Activated T-cell treated with anti-CD3 and anti-CD28 coated beads for 1 hour (primary cell): ENCODE results near the gene PLEKHJ1.

Source experiments
- DNase-seq: peaks from one replicate; pipeline ENCODE4 v3.0.0-alpha.2; 2020; ENCODE audit warnings: low read depth

PLEKHJ1 gene

DNA sequence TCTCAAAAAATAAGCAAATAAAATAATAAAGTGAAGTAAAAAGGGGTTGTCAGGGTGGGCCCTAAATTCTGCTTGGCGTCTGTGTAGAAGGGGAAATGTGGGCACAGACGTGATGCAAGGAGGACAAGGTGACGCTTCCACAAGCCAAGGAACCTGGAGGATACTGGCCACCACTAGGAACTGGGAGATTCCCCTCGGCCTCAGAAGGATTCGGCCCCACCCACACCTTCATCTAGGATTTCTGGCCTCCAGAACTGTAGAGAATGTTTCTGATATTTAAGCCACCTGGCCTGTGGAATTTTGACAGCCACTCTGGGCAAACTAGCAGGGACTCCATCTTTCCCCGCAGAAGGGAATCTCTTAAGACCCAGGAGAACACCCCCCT is 1.1 kb downstream of the PLEKHJ1 start:
- no peak for DNase-seq

DNA sequence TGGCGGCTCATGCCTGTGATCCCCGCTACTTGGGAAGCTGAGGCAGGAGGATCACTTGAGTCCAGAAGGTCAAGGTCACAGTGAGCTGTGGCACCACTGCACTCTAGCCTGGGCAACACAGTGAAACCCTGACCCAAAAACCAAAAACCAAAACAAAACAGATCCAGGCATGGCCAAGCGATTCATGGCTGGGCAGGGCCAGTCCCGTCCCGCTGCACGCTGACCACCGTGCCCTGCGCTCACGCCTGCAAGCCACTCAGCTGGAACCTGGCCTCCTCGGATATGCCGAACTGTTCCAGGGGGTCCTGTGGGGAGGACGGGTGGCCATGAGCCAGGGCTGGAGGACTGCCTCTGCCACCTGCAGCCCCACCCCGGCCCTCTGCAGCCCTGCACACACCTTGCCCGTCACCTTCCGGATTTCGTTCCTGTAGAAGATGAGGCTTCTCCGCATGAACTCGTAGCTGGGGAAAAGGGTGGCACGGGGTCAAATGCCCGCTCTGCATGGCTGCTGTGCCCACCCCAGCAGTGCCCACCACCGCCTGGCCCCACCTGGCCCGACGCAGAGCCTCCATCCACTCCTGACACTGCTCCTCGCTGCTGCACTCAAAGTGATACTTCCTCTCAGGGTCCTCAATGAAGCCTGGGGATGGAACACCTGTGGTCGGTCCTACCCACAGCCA is 2.4 kb downstream of the PLEKHJ1 start:
- DNase-seq = no peak

DNA sequence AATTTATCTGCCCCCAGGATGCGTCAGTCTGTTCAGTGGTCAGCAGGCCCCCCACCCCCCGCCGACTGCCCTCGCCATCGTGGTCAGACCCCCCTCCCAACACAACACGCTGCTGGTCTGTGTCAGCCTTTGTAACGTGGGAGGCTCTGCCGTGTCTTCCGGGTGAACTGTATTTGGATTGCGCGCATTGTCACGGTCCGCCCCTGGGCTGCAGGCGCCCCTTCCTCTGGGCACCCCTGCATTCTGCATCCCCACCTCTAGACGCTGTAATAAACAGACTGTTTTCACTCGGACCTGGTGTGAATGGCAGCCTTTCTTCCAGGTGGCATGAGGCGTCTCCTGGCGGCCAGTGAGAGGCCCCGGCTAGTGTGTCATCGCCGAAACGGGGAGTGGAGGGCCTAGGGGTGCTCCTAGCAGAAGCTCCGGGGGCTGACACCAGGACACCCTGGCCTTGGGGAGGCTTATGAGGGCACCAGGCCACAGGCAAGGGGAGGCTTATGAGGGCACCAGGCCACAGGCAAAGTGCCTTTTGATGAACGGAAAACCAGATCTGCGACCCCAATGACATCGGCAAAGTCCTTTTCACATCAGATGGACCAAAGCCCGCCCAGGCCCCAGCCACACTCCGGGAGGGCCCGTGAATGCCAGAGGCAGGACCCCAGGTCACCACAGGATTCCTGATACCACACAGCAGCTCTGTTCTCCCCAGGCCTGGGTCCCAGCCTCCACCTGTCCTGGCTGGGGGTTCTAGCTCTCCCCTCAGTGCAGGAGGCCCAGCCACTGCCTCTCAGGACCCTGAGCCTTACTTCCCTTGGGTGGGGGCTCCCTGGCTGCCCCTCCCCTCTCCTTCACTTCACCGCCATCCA is 3.6 kb downstream of the PLEKHJ1 start:
- no peak for DNase-seq

DNA sequence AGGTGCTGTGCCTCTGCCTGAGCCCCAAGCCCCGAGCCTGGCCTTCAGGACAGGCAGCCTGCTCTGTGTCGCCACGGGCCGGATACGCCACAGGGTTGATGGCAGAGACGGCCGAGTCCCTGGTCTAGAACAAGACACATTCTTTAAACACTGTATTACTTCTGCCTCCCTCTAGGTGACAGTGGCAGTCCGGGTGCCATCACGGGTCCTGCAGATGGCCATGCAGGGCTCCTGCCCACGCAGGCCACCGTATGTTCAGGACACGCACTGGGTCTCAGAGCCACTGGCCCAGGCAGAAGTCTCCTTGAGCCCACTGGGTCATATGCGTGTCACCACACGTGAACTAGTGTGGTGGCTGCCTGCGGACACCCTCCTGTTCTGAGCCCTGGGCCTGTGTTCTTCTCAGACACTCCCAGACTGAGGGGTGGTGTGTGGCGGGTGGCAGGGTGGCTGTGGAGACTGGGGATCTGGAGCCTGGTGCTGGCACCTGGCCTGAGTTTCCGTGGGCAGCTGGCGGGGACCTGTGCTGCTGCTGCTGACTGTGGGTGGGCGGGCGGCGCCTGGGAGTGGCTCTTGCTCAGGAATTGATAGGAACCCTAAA is 4.4 kb downstream of the PLEKHJ1 start:
- no peak for DNase-seq

DNA sequence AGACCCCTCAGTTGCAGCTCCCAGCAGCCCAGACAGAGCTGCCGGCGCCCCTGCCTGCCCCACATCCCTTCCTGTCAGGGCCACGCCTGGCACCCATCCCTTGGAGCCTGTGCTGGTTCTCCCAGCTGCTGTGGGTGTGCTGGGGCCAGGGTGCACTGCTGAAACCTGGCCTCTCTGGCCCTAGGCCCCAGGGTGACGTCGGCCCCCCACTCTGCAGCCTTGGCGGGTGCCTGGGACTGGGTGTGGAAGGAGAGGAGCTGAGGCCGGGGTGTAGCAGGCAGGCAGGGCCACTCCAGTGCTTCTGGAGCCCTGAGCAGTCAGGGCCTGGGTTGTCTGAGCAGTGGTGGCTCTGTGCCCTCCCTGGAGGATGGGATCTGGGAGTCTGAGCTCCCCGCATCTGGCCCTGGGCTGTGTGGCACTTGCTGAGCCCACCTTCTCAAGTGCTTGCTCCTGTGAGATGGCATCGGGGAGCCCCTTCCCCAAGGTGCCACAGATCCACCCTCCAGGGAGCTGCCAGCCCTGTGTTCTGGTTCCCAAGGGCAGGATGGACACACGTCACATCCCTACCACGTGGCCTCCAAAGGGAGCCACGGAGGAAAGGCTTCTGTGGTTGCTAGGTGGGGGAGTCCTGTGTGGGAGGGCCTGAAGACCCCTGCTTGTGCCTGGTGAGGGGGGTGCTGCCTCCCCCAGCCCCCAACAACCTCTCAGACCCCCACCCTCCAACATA is 5.2 kb downstream of the PLEKHJ1 start:
- no peak for DNase-seq

DNA sequence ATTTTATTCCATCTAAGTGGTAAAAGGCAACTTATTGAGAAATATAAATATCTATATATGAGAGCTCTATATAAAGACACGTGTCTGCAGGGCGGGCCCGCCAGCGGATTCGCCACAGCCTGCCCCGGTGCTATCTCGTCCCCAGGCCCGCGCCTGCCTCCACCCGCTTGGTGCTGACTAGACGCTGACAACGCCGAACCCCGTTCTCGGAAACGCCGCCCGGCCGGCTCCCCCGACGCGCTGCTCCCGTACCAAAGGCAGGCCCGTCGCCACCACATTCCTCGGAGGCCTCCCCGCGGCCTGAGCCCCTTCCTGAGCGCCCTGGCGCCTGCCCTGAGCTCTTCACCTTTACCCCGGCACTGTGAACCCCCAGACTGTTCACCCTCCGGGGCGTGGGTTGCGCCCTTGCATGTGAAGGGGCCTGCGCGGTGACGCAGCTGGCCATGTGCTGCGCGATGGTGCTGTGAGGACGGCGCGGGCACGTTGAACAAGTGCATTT is 6.0 kb downstream of the PLEKHJ1 start:
- no peak for DNase-seq

DNA sequence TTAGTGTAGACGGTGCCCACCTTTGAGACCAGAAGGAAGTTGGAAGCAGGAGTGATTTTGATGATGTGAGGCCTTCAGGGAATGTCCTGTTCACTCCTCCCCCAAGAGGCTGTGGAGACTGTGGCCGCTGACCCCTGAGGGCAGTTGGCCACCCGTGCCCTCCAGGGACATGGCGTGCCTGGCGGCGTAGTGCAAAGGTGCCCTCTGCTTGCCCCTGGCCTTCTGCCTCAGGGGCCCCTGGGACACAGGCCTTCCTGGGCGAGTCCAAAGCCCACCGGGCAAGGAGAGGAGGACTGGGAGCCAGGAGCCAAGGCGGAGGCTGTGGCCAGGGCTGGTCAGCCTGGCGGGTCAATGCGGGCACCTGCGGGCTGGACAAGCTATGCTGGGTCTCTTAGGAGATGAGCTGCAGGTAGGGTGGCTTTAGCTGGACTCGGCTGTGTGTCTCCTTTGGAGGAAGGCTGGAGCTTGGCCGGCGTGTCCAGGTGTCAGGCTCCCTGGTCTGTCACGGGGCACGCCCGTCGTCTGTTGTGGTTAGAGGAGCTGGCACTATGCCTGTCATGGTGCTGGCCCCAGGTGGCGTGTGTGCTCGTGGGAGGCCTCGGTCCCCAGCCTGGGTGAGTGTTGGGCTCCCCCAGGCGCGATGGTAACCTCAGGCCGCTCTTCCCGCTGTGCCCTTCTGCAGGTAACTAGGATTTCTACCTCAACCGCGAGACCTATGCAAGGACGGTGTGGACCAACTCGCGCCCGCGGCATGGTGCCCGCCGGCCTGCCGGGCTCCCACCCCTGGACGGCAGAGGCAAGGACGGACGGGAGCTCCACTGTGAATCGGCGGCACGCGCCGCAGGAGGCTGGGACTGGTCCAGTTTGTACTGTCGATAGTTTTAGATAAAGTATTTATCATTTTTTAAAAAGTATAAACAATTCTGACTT is 6.8 kb downstream of the PLEKHJ1 start:
- no peak for DNase-seq

DNA sequence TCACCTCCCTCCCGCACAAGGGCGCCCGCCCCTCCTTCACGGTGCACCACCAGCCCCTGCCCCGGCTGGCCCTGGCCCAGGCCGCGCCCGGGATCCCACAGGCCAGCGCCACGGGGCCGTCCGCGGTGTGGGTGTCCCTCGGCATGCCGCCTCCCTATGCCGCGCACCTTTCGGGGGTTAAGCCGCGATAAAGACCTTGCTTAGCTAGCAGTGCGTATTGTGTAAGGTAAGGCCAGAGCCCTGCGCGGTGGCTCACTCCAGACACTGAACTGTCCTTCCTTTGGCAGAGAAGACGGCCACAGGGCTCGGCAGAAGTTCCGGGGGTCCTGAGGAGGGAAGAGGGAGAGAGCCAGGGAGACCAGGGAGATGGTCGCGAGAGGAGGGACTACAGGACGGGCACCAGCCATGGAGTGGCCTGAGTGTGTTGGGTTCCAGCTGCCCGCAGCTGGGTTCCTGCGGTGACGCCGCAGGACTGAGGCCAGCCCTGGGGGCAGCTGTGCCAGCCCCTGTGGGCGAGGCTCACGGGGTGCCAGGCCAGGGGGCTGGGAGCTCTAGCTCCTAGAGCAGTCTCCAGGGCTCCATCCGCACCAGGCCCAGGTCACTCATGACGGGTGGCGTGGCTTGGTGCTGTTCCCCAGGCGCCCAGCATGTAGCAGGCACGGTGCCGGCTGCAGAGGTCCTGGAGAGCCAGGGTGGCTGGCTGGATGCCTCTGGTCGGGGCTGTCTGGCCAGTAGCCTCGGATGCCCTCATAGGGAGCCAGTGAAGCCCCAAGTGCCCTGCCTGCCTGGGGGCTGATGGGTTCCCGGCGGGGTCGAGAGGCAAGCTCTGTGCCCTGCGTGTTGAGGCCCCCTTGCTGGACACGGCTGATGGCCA is 7.7 kb downstream of the PLEKHJ1 start:
- DNase-seq = no peak

DNA sequence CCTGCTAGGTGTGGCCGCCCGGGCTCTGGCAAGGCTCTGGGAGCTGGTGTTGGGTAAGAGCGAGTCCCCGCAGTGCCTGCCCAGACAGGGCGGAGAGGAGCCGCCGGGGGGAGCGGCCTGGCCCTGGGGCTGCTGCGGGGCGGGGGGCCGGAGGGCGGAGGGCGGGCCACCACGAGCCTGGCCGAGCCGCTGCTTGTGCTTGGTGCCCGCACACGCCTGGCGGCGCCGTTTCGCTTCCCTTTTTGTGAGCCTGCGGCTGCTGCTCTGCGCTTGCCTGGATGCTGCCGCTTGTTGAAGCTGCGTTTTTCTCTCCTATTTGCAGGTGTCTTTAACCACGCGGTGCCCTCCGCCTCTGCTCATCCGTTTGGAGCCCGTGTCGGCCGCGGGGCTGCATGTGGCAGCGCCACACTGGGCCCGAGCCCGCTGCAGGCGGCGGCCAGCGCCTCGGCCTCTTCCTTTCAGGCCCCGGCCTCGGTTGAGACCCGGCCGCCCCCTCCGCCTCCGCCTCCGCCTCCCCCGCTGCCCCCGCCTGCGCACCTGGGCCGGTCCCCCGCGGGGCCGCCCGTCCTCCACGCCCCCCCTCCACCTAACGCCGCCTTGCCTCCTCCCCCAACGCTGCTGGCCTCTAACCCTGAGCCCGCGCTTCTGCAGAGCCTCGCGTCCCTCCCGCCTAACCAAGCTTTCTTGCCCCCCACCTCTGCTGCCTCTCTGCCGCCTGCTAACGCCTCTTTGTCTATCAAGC is 8.5 kb downstream of the PLEKHJ1 start:
- DNase-seq = no peak

DNA sequence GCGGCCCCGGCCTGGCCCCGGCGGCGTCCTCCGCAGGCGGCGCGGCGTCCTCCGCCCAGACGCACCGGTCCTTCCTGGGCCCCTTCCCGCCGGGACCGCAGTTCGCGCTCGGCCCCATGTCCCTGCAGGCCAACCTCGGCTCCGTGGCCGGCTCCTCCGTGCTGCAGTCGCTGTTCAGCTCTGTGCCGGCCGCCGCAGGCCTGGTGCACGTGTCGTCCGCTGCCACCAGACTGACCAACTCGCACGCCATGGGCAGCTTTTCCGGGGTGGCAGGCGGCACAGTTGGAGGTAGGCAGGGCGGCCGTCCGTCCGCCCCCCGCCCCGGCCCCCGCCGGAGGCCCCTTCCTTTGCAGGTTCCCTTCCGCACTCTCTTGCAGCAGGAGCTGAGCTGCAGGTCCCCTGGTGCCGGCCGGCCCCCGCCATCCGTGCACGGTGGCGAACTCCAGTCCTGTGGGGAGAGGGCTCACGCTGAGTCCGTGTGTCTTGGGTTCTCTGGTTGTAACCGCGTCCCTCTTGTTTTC is 9.2 kb downstream of the PLEKHJ1 start:
- no peak for DNase-seq

DNA sequence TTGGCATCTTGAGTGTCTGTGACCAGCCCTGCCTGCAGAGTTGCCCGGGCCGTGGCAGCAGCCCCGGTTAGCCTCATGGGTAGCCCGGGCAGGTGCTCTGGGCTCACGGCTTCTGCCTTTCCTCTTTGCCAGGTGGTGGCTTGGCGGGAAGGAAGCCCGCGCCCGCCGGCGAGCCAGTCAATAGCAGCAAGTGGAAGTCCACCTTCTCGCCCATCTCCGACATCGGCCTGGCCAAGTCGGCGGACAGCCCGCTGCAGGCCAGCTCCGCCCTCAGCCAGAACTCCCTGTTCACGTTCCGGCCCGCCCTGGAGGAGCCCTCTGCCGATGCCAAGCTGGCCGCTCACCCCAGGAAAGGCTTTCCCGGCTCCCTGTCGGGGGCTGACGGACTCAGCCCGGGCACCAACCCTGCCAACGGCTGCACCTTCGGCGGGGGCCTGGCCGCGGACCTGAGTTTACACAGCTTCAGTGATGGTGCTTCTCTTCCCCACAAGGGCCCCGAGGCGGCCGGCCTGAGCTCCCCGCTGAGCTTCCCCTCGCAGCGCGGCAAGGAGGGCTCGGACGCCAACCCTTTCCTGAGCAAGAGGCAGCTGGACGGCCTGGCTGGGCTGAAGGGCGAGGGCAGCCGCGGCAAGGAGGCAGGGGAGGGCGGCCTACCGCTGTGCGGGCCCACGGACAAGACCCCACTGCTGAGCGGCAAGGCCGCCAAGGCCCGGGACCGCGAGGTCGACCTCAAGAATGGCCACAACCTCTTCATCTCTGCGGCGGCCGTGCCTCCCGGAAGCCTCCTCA is 9.9 kb downstream of the PLEKHJ1 start:
- no peak for DNase-seq

DNA sequence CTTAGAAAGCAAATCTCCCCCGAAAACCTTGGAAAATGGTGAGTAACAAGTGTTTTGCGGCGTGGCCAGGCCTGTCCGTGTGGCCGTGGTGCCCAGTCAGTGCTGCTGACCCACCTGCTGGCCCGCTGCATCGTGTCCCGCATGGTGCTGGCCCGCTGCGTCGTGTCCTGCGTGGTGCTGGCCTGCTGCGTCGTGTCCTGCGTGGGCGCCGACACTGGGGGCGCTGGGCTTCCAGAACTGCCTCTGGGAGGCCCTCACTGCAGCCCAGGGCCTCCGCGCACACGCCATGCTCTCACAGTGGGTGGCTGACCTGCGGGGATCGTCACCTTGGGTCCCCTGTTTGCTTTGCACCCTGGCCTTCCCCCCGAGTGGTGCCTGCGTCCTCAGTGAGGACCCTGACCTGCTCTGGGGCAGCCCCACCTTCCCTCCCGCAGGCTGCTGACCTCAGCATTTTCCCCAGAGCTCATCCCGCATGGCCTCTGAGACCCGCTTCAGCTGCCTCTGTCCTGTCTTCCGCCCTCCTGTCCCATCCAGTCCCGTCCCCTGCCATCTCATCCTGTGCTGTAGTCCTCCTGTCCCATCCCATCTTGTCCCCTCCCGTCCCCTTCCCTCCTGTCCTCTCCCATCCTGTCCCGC is 10.6 kb downstream of the PLEKHJ1 start:
- DNase-seq = no peak

DNA sequence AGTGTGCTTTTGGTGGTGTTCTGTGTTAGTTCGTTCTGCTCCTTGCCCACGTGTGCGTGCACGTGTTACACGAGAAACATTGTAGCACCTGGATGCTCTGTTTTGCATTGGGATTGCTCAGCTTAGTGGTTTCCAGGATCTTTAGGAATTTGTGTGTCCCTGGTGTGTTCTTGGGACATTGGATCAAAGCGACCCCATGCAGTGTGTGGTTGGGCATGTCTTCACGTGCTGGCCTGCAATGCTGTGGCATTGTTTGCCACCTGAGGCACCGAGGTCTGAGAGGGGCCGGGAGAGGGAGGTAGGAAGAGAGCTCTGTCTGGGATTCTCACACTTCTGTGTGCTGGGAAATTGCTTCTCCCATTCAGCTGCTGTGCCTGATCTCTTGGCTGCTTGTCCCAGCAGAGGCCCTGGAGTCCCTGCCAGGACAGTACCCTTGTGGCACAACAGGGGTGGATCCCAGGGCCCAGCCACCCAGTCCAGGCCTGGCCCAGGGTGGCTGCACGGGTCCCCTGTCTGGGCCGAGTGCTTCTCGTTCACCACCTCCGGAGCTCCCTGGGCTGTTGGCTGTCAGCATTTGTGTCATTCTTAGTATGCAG is 11.3 kb downstream of the PLEKHJ1 start:
- DNase-seq = no peak

DNA sequence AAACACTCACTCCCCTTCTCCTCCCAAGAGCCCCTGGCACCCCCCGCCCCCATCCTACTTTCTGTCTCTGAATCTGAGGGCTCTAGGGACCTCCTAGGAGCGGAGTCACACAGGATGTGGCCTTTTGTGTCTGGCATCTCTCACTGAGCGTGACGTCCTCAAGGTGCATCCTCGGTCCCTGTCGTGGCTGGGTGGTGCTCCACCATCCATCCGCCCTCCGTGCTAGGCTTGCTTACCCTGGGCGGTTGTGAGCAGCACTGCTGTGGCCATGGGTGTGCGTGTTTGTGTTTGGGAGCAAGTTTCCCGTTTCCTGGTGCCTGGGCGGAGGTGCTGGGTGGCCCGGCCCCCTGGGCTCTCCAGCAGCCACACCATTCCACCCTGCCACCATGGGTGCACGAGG is 12.2 kb downstream of the PLEKHJ1 start:
- no peak for DNase-seq

DNA sequence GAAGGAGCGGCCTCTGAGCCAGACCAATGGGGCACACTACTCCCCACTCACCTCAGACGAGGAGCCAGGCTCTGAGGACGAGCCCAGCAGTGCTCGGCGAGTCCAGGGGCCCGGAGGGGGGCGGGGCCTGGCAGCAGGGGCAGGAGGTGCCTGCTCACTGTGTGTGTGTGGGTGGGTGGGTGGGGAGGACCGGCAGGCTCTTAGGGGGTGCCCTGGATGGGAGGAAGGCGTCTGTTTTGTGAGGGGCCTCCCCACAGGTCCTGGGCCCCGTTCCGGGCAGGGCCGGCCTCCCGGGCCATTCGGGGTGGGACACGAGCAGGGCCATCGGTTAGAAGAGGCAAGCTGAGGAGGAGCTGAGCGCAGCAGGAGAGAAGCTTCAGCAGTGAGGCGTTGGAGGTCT is 12.7 kb downstream of the PLEKHJ1 start:
- no peak for DNase-seq

DNA sequence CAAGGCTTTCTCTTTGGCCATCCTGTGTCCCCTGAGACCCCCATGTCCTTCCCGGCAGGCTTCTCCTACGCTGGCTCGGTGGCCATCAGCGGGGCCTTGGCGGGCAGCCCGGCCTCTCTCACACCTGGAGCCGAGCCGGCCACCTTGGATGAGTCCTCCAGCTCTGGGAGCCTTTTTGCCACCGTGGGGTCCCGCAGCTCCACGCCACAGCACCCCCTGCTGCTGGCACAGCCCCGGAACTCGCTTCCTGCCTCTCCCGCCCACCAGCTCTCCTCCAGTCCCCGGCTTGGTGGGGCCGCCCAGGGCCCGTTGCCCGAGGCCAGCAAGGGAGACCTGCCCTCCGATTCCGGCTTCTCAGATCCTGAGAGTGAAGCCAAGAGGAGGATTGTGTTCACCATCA is 14.2 kb downstream of the PLEKHJ1 start:
- DNase-seq = no peak

DNA sequence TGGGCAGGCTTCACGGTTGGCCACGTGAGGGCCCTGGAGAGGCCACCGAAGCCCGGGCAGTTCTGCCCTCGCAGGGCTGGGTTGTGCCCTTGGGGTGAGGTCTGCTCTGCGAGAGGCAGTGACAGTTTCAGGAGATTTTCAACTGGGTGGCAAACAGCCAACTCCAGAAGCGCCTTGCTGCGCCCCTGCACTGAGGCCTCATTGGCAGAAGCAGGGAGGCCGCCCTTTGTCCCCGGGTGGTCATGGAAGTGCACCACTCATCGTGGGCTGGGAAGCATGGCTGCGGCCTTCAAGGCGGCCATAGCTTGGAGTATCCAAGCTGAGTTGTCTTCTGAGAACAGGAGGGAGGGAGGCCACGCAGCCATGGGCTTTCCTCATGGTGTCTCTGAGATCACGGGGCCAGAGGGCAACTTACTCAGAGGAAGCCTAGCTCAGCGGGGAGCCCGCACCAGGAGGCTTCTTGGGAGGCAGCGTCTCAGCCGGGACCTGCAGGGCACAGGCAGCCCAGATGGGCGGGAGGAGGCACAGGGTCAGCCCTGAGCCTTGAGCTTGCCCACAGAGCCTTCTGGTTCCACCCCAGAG is 14.8 kb downstream of the PLEKHJ1 start:
- DNase-seq = no peak
